ENCODE results near the gene MBP. TPM values are rescaled to one million over a fixed set of nuclear protein-coding genes. Genes with fewer than 3 reads are reported as not detected.

The MBP gene
- polyA plus RNA-seq, 1 donor from 2014 or later = 89.4 TPM

- no peaks in the 10 kb centered on the region for H3K36me3 Mint-ChIP-seq
- peaks cover 39 to 50% (median 49%) of the 10 kb centered on the region in 3 donors for H3K4me1 Mint-ChIP-seq
- H3K27me3 Mint-ChIP-seq = no peaks in the 10 kb centered on the region
- no peaks in the 10 kb centered on the region for H3K9me3 Mint-ChIP-seq
- H3K27ac Mint-ChIP-seq = peak overlapping the region; percentile 64 to 97 (median 85)
- peak overlapping the region in 3 of 4 donors; percentile 5 to 52 (median 24) for H3K4me3 Mint-ChIP-seq
These were observed 23.5 kb downstream of the MBP start for GRCh38 chr18:77108821-77109647.

GRCh38 chr18:77108001-77108692 is 24.4 kb downstream of the MBP start:
- peak overlapping the region; percentile 65 to 97 (median 85) for H3K27ac Mint-ChIP-seq
- peaks cover 40 to 52% (median 50%) of the 10 kb centered on the region in 3 donors for H3K4me1 Mint-ChIP-seq
- no peaks in the 10 kb centered on the region for H3K27me3 Mint-ChIP-seq
- peak overlapping the region; percentile 18 to 82 (median 51) for H3K4me3 Mint-ChIP-seq
- H3K36me3 Mint-ChIP-seq = no peaks in the 10 kb centered on the region
- no peaks in the 10 kb centered on the region for H3K9me3 Mint-ChIP-seq

- peaks cover 45 to 59% (median 52%) of the 10 kb centered on the region in 3 donors for H3K4me1 Mint-ChIP-seq
- H3K4me3 Mint-ChIP-seq = peak overlapping the region in 2 of 4 donors; percentile 19 to 68
- H3K27ac Mint-ChIP-seq = peak overlapping the region; percentile 41 to 97 (median 85)
- H3K9me3 Mint-ChIP-seq = no peaks in the 10 kb centered on the region
- H3K36me3 Mint-ChIP-seq = no peaks in the 10 kb centered on the region
- no peaks in the 10 kb centered on the region for H3K27me3 Mint-ChIP-seq
These were observed 25.3 kb downstream of the MBP start for GRCh38 chr18:77107292-77107691.

GRCh38 chr18:77106331-77106730 is 26.3 kb downstream of the MBP start:
- Mint-ChIP-seq H3K27ac (peak overlapping the region; percentile 85 to 97 (median 87)), H3K27me3 (no peaks in the 10 kb centered on the region), H3K4me3 (peak overlapping the region in 3 of 4 donors; percentile 19 to 73 (median 39)), H3K4me1 (peaks cover 54 to 69% (median 59%) of the 10 kb centered on the region in 3 donors), H3K36me3 (no peaks in the 10 kb centered on the region), H3K9me3 (no peaks in the 10 kb centered on the region)

- no peaks in the 10 kb centered on the region for H3K36me3 Mint-ChIP-seq
- peak overlapping the region; percentile 42 to 97 (median 85) for H3K27ac Mint-ChIP-seq
- H3K27me3 Mint-ChIP-seq = no peaks in the 10 kb centered on the region
- H3K4me1 Mint-ChIP-seq = peaks cover 61 to 74% (median 64%) of the 10 kb centered on the region in 3 donors
- peak overlapping the region; percentile 8 to 73 (median 29) for H3K4me3 Mint-ChIP-seq
- no peaks in the 10 kb centered on the region for H3K9me3 Mint-ChIP-seq
These were observed 26.9 kb downstream of the MBP start for GRCh38 chr18:77105680-77106079.

GRCh38 chr18:77105028-77105427 is 27.6 kb downstream of the MBP start:
- Mint-ChIP-seq H3K36me3 (no peaks in the 10 kb centered on the region), H3K27ac (peak overlapping the region; percentile 52 to 85 (median 72)), H3K4me1 (peaks cover 64 to 72% (median 65%) of the 10 kb centered on the region in 3 donors), H3K4me3 (peak overlapping the region in 3 of 4 donors; percentile 19 to 73 (median 25)), H3K9me3 (no peaks in the 10 kb centered on the region), H3K27me3 (no peaks in the 10 kb centered on the region)

GRCh38 chr18:77103991-77104531 is 28.5 kb downstream of the MBP start:
- H3K4me1 Mint-ChIP-seq = peaks cover 71 to 75% (median 72%) of the 10 kb centered on the region in 3 donors
- no peaks in the 10 kb centered on the region for H3K36me3 Mint-ChIP-seq
- H3K9me3 Mint-ChIP-seq = no peaks in the 10 kb centered on the region
- H3K27me3 Mint-ChIP-seq = no peaks in the 10 kb centered on the region
- H3K27ac Mint-ChIP-seq = peak overlapping the region; percentile 41 to 64 (median 59)
- peak overlapping the region in 1 of 4 donors; percentile 5 for H3K4me3 Mint-ChIP-seq

GRCh38 chr18:77103187-77103850 is 29.3 kb downstream of the MBP start:
- Mint-ChIP-seq H3K4me3 (no peak overlapping the region), H3K27ac (peak overlapping the region in 1 of 3 donors; percentile 90), H3K27me3 (no peaks in the 10 kb centered on the region), H3K9me3 (no peaks in the 10 kb centered on the region), H3K4me1 (peaks cover 67 to 72% (median 71%) of the 10 kb centered on the region in 3 donors), H3K36me3 (no peaks in the 10 kb centered on the region)

- Mint-ChIP-seq H3K27ac (peak overlapping the region; percentile 91 to 95 (median 94)), H3K36me3 (no peaks in the 10 kb centered on the region), H3K4me1 (peaks cover 65 to 67% (median 65%) of the 10 kb centered on the region in 3 donors), H3K9me3 (no peaks in the 10 kb centered on the region), H3K27me3 (no peaks in the 10 kb centered on the region), H3K4me3 (peak overlapping the region; percentile 75 to 94 (median 87))
These were observed 30.1 kb downstream of the MBP start for GRCh38 chr18:77102259-77103040.

- Mint-ChIP-seq H3K27me3 (no peaks in the 10 kb centered on the region), H3K4me3 (peak overlapping the region; percentile 75 to 94 (median 87)), H3K36me3 (no peaks in the 10 kb centered on the region), H3K9me3 (no peaks in the 10 kb centered on the region), H3K27ac (peak overlapping the region; percentile 91 to 95 (median 94)), H3K4me1 (peaks cover 57 to 59% (median 59%) of the 10 kb centered on the region in 3 donors)
These were observed 30.9 kb downstream of the MBP start for GRCh38 chr18:77101410-77102258.

- Mint-ChIP-seq H3K4me3 (peak overlapping the region; percentile 75 to 94 (median 87)), H3K27ac (peak overlapping the region; percentile 91 to 95 (median 94)), H3K4me1 (peaks cover 51 to 55% (median 52%) of the 10 kb centered on the region in 3 donors), H3K27me3 (no peaks in the 10 kb centered on the region), H3K9me3 (no peaks in the 10 kb centered on the region), H3K36me3 (peaks cover 2% of the 10 kb centered on the region)
These were observed 31.7 kb downstream of the MBP start for GRCh38 chr18:77100751-77101355.

GRCh38 chr18:77099485-77100370 is 32.9 kb downstream of the MBP start:
- Mint-ChIP-seq H3K36me3 (peaks cover 4% of the 10 kb centered on the region), H3K4me3 (peak overlapping the region in 3 of 4 donors; percentile 67 to 91 (median 89))

More at GRCh38 chr18:77099485-77100370, 32.9 kb downstream of the MBP start:
- no peaks in the 10 kb centered on the region for H3K27me3 Mint-ChIP-seq
- peak overlapping the region; percentile 10 to 94 (median 91) for H3K27ac Mint-ChIP-seq
- peaks cover 43 to 56% (median 46%) of the 10 kb centered on the region in 3 donors for H3K4me1 Mint-ChIP-seq
- H3K9me3 Mint-ChIP-seq = no peaks in the 10 kb centered on the region
